Upper lobe of right lung (tissue), 1 donor: ENCODE results near the gene CSDE1. TPM values are rescaled to one million over a fixed set of nuclear protein-coding genes. Genes with fewer than 3 reads are reported as not detected.

Experiments
- ATAC-seq: fragments of 200-7000 bp; cut with Tn5 transposase; one replicate; pipeline ENCODE4 v1.9.1; 2020; ENCODE audit warnings: mild to moderate bottlenecking, moderate library complexity
- DNase-seq: peaks from one replicate; pipeline ENCODE4 v3.0.0-alpha.2; 2020
- H3K27ac ChIP-seq: fragments of 200-600 bp; one replicate; pipeline ENCODE4 v1.8.0; 2022
- H3K27me3 ChIP-seq: fragments of 200-600 bp; one replicate; pipeline ENCODE4 v1.8.0; 2022; ENCODE audit warnings: mild to moderate bottlenecking
- H3K36me3 ChIP-seq: fragments of 200-600 bp; one replicate; pipeline ENCODE4 v1.8.0; 2022
- H3K4me1 ChIP-seq: fragments of 200-600 bp; one replicate; pipeline ENCODE4 v1.8.0; 2022
- H3K4me3 ChIP-seq: fragments of 200-600 bp; one replicate; pipeline ENCODE4 v1.8.0; 2022; ENCODE audit warnings: mild to moderate bottlenecking
- H3K9me3 ChIP-seq: fragments of 200-600 bp; one replicate; pipeline ENCODE4 v1.8.0; 2022
- intact Hi-C: fragments of 100-400 bp; cut with DNase I; formaldehyde crosslinking; loops from one replicate; pipeline ENCODE4 v1.11.0; 2022
- total RNA-seq: library from RNA; stranded (reverse); fragmentation: NEBNext Ultra II Directional; extraction: Animal tissue kit (Norgen Biotek cat#: 25700); gene quantifications from one replicate; pipeline ENCODE4 v1.2.1, GENCODE V29; 2021
- TF ChIP-seq, protein P1 (sequence below): fragments of 200-600 bp; IDR thresholded peaks from one replicate; pipeline ENCODE4 v1.8.0; 2022; ENCODE audit warnings: antibody characterized with exemption
- donor health status: DM: no; HTN: yes; CAD: no; lungs with severe emphysema.

Gene CSDE1
- total RNA-seq, 1 donor from 2014 or later, result 551 TPM

- DNase-seq (no peak), ATAC-seq (no peak)
- intact Hi-C loops, result no loop called here
- H3K27me3 ChIP-seq, result no peaks in the 10 kb centered on the region
- H3K27ac ChIP-seq, result no peak overlapping the region
- TF ChIP-seq, protein P1, sequence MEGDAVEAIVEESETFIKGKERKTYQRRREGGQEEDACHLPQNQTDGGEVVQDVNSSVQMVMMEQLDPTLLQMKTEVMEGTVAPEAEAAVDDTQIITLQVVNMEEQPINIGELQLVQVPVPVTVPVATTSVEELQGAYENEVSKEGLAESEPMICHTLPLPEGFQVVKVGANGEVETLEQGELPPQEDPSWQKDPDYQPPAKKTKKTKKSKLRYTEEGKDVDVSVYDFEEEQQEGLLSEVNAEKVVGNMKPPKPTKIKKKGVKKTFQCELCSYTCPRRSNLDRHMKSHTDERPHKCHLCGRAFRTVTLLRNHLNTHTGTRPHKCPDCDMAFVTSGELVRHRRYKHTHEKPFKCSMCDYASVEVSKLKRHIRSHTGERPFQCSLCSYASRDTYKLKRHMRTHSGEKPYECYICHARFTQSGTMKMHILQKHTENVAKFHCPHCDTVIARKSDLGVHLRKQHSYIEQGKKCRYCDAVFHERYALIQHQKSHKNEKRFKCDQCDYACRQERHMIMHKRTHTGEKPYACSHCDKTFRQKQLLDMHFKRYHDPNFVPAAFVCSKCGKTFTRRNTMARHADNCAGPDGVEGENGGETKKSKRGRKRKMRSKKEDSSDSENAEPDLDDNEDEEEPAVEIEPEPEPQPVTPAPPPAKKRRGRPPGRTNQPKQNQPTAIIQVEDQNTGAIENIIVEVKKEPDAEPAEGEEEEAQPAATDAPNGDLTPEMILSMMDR, result no peak
- H3K36me3 ChIP-seq, result peaks cover 61% of the 10 kb centered on the region
- H3K9me3 ChIP-seq, result no peaks in the 10 kb centered on the region
- no peaks in the 10 kb centered on the region for H3K4me1 ChIP-seq
- no peak overlapping the region for H3K4me3 ChIP-seq
These were observed 15.6 kb downstream of the CSDE1 start for GRCh38 chr1:114741963-114742746.

DNA sequence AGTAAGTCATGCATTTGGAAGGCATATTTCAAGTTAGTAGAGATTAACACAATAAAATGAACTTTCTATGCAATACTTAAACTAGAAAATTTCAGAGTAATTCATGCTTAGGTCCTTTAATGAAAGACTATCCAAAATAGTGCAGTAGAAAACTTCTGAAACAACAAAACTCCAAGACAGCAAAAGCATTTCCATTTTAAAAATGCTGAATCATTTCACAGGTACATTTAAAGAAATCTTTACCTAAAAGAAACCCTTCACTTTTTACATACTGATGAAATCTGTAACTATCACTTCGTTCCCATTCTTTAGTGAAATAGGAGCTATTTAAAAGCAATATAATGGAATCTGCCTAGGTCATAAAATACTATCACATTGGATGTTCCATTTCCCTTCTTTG lies 17.5 kb downstream of the CSDE1 start:
- no peak overlapping the region for H3K4me3 ChIP-seq
- no peaks in the 10 kb centered on the region for H3K4me1 ChIP-seq
- DNase-seq (no peak), ATAC-seq (no peak)
- intact Hi-C loops, result no loop called here
- TF ChIP-seq, protein P1, result no peak
- H3K27me3 ChIP-seq, result no peaks in the 10 kb centered on the region
- H3K36me3 ChIP-seq, result peaks cover 61% of the 10 kb centered on the region
- no peak overlapping the region for H3K27ac ChIP-seq
- no peaks in the 10 kb centered on the region for H3K9me3 ChIP-seq

- Histone ChIP-seq H3K4me1 (no peaks in the 10 kb centered on the region), H3K4me3 (no peak overlapping the region), H3K36me3 (peaks cover 88% of the 10 kb centered on the region), H3K9me3 (no peaks in the 10 kb centered on the region), H3K27ac (no peak overlapping the region), H3K27me3 (no peaks in the 10 kb centered on the region)
- ATAC-seq, result no peak
- DNase-seq, result no peak
- TF ChIP-seq, protein P1, result no peak
- intact Hi-C loops, result no loop called here
These were observed 20.4 kb downstream of the CSDE1 start for GRCh38 chr1:114737314-114737849.

DNA sequence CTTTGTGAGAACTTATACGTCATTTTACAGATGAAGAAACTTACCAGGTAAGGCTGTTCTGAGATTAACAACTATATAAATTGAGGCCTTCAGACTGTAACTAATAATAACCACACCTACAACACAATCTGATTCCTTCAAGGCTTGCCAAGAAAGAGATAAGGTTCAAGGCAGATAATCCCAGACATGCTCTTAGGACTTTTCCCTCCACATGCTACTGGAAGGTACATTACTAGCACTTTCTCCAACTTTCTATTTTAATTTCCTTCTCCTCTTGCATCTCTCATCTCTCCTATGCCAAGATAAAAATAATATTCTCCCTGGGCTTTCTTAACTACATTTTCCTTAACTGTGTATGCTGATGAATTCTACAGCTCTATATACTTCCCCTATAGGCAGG lies 22.3 kb downstream of the CSDE1 start:
- DNase-seq, result no peak
- TF ChIP-seq, protein P1, result no peak
- Histone ChIP-seq H3K27ac (no peak overlapping the region), H3K4me1 (no peaks in the 10 kb centered on the region), H3K36me3 (peaks cover 96% of the 10 kb centered on the region), H3K27me3 (no peaks in the 10 kb centered on the region), H3K4me3 (no peak overlapping the region), H3K9me3 (no peaks in the 10 kb centered on the region)
- intact Hi-C loops, result no loop called here
- ATAC-seq, result no peak

GRCh38 chr1:114729782-114730181 lies 28.0 kb downstream of the CSDE1 start:
- TF ChIP-seq, protein P1, result no peak
- no peaks in the 10 kb centered on the region for H3K9me3 ChIP-seq
- intact Hi-C loops, result no loop called here
- peaks cover 99% of the 10 kb centered on the region for H3K36me3 ChIP-seq
- H3K27ac ChIP-seq, result no peak overlapping the region
- no peak for DNase-seq
- no peaks in the 10 kb centered on the region for H3K4me1 ChIP-seq
- ATAC-seq, result no peak
- no peak overlapping the region for H3K4me3 ChIP-seq
- H3K27me3 ChIP-seq, result no peaks in the 10 kb centered on the region
